Activated T-helper 1 cell treated with anti-CD3 and anti-CD28 coated beads, Interleukin-12 subunit alpha, Interleukin-12 subunit beta, Interleukin-2, Interleukin-4 antibody, amounts not matched to agents 30 ng/mL and 10 ng/mL and 1 ng/mL, durations not matched to agents 14 hours and 24 hours and 36 hours (primary cell): ENCODE measurements around the gene MALSU1. TPM values are rescaled to one million over a fixed set of nuclear protein-coding genes. Genes with fewer than 3 reads are reported as not detected.

Experiments used
- DNase-seq: peaks from one replicate; pipeline ENCODE4 v3.0.0; 2021; ENCODE audit warnings: low spot score
- H3K27ac Mint-ChIP-seq: one replicate; pipeline ENCODE4 v1.8.0; 2021; ENCODE audit warnings: mild to moderate bottlenecking, mixed read lengths
- H3K27me3 Mint-ChIP-seq: one replicate; pipeline ENCODE4 v1.8.0; 2022; ENCODE audit warnings: mild to moderate bottlenecking, moderate library complexity, mixed read lengths; ENCODE audit not compliant: insufficient read depth
- H3K36me3 Mint-ChIP-seq: one replicate; pipeline ENCODE4 v1.8.0; 2021; ENCODE audit warnings: low read depth, mixed read lengths
- H3K4me1 Mint-ChIP-seq: one replicate; pipeline ENCODE4 v1.8.0; 2021; ENCODE audit warnings: low read depth, mixed read lengths
- H3K4me3 Mint-ChIP-seq: one replicate; pipeline ENCODE4 v1.8.0; 2021; ENCODE audit warnings: mild to moderate bottlenecking, moderate library complexity, mixed read lengths
- H3K9me3 Mint-ChIP-seq: one replicate; pipeline ENCODE4 v1.8.0; 2021; ENCODE audit warnings: mixed read lengths
- intact Hi-C: fragments of 100-400 bp; cut with micrococcal nuclease; formaldehyde crosslinking; loops from one replicate; pipeline ENCODE4 v1.15.1; 2024
- total RNA-seq: library from RNA; stranded (reverse); gene quantifications from 2 replicates; pipeline ENCODE4 v1.2.3, GENCODE V29; 2022

The MALSU1 gene
- total RNA-seq, 1 donor from 2014 or later = 92.3 TPM

GRCh38 chr7:23273141-23273599 lies 26.0 kb upstream of the MALSU1 start:
- peak; percentile 80 for DNase-seq
- intact Hi-C loops = loop anchor here (1.0 to 2.0 kb wide), 9 partner anchors 26 to 439 kb away; partner anchors contain the start of genes MALSU1 and NUP42
- Mint-ChIP-seq H3K36me3 (no peaks in the 10 kb centered on the region), H3K4me3 (peak overlapping the region; percentile 72), H3K9me3 (no peaks in the 10 kb centered on the region), H3K4me1 (peaks cover 24% of the 10 kb centered on the region), H3K27ac (peak overlapping the region; percentile 5), H3K27me3 (peaks cover 4% of the 10 kb centered on the region)

GRCh38 chr7:23275912-23276311 lies 23.2 kb upstream of the MALSU1 start:
- peaks cover 24% of the 10 kb centered on the region for H3K4me1 Mint-ChIP-seq
- intact Hi-C loops = loop anchor here (2.0 kb wide), 1 partner anchor 255 kb away; the partner anchor contains the start of gene TRA2A
- H3K36me3 Mint-ChIP-seq = no peaks in the 10 kb centered on the region
- no peaks in the 10 kb centered on the region for H3K9me3 Mint-ChIP-seq
- no peak for DNase-seq
- H3K4me3 Mint-ChIP-seq = no peak overlapping the region
- H3K27me3 Mint-ChIP-seq = no peaks in the 10 kb centered on the region
- no peak overlapping the region for H3K27ac Mint-ChIP-seq

GRCh38 chr7:23276376-23276775 lies 22.8 kb upstream of the MALSU1 start:
- DNase-seq = no peak

DNA sequence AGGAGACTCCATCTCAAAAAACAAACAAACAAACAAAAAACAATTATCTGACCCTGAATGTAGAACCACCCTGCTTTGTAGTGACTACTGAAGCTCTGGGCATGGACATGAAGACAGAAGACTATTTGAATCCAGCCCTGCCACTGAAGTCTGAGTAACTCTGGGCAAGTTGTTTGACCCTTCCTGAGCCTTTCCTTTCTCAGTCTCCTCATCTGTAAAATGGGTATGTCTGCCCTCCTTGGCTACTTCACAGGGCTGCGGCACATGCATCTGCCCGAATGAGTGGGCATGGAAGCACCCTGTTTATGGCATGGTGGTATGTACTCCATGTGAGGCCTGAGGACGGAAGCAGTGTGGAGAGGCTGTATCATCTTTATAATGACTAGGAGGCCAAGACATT lies 22.2 kb upstream of the MALSU1 start:
- intact Hi-C loops = loop anchor here (1.0 to 2.0 kb wide), 5 partner anchors 22 to 254 kb away; partner anchors contain the start of genes MALSU1 and TRA2A
- DNase-seq = no peak
- Mint-ChIP-seq H3K9me3 (no peaks in the 10 kb centered on the region), H3K4me3 (no peak overlapping the region), H3K36me3 (no peaks in the 10 kb centered on the region), H3K27me3 (no peaks in the 10 kb centered on the region), H3K27ac (no peak overlapping the region), H3K4me1 (peaks cover 24% of the 10 kb centered on the region)

More at GRCh38 chr7:23276376-23276775, 22.8 kb upstream of the MALSU1 start:
- no peak overlapping the region for H3K4me3 Mint-ChIP-seq
- H3K9me3 Mint-ChIP-seq = no peaks in the 10 kb centered on the region
- H3K27me3 Mint-ChIP-seq = no peaks in the 10 kb centered on the region
- no peaks in the 10 kb centered on the region for H3K36me3 Mint-ChIP-seq
- H3K27ac Mint-ChIP-seq = no peak overlapping the region
- peaks cover 24% of the 10 kb centered on the region for H3K4me1 Mint-ChIP-seq
- intact Hi-C loops = loop anchor here (2.0 kb wide), 1 partner anchor 254 kb away; the partner anchor contains the start of gene TRA2A

GRCh38 chr7:23277359-23277989 lies 21.7 kb upstream of the MALSU1 start:
- intact Hi-C loops = loop anchor here (1.0 to 2.0 kb wide), 5 partner anchors 22 to 253 kb away; partner anchors contain the start of genes MALSU1 and TRA2A
- Mint-ChIP-seq H3K36me3 (no peaks in the 10 kb centered on the region), H3K27ac (no peak overlapping the region), H3K27me3 (no peaks in the 10 kb centered on the region), H3K4me3 (no peak overlapping the region), H3K9me3 (no peaks in the 10 kb centered on the region), H3K4me1 (peaks cover 21% of the 10 kb centered on the region)
- DNase-seq = peak; percentile 24

DNA sequence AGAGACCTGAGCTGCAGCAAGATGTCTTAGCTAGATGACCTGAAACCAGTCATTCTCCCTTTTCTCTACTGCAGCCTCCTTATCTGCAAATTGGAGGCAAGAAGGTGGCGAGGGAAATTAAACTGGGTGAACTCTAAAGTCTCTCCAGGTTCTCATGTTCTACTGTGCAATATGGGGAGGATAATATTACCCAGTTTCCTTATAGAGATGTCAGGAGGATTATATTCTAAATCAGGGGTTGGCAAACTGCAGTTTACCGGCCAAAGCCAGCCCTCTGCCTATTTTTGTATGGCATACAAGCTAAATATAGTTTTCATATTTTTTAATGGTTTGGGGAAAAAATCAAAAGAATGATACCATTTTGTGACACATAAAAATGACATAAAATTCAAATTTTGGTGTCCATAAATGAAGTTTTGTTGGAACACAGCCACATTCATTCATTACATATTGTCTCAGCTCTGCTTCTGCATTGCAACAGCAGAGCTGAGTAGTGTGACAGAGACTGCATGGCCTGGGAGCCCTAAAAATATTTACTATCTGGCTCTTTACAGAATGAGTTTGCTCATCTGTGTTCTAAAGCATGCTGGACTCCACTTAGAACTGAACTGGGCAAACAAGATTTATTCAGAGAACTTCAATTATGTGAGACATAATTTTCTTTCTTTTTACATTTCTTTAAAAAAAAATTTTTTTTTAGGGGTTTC lies 19.2 kb upstream of the MALSU1 start:
- Mint-ChIP-seq H3K4me1 (peaks cover 8% of the 10 kb centered on the region), H3K27me3 (no peaks in the 10 kb centered on the region), H3K9me3 (no peaks in the 10 kb centered on the region), H3K27ac (no peak overlapping the region), H3K36me3 (no peaks in the 10 kb centered on the region), H3K4me3 (no peak overlapping the region)
- DNase-seq = no peak
- intact Hi-C loops = no loop called here

DNA sequence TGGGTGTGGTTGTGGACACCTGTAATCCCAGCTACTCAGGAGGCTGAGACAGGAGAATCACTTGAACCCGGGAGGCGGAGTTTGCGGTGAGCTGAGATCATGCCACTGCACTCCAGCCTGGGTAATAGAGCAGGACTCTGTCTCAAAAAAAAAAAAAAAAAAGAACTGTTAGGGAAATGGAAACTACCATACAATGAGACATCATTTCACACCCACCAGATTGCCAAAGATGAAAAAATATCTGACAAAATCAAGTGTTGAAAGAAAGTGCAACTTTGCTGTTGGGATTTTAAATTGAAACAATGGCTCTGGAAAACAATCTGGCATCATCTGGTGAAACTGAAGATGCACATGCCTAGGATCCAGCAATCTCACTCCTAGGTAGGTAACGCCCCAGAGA lies 16.1 kb upstream of the MALSU1 start:
- no peaks in the 10 kb centered on the region for H3K36me3 Mint-ChIP-seq
- H3K27me3 Mint-ChIP-seq = no peaks in the 10 kb centered on the region
- DNase-seq = no peak
- H3K4me3 Mint-ChIP-seq = no peak overlapping the region
- intact Hi-C loops = no loop called here
- peaks cover 7% of the 10 kb centered on the region for H3K4me1 Mint-ChIP-seq
- H3K27ac Mint-ChIP-seq = no peak overlapping the region
- H3K9me3 Mint-ChIP-seq = no peaks in the 10 kb centered on the region

DNA sequence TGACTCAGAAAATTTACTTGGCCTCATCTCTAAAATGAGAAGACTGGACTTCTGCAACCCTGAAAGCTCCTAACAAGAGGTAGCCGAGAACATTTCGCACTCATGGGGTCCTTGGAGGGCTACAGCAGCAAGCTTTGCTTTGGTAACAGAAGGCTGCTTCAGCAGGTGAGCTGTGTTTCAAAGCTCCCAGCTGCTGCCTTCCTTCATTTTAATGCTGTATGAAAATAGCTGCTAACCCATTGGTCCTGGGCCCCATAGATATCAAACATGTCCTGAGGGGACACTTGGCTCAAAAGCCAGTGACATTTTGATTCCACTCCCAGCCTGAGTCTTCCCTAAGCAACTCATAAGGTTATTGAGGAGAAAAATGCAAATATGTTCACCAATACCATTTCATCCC lies 14.3 kb upstream of the MALSU1 start:
- H3K9me3 Mint-ChIP-seq = no peaks in the 10 kb centered on the region
- no peak overlapping the region for H3K27ac Mint-ChIP-seq
- no peaks in the 10 kb centered on the region for H3K27me3 Mint-ChIP-seq
- intact Hi-C loops = no loop called here
- H3K4me3 Mint-ChIP-seq = no peak overlapping the region
- H3K4me1 Mint-ChIP-seq = peaks cover 8% of the 10 kb centered on the region
- DNase-seq = no peak
- H3K36me3 Mint-ChIP-seq = no peaks in the 10 kb centered on the region

DNA sequence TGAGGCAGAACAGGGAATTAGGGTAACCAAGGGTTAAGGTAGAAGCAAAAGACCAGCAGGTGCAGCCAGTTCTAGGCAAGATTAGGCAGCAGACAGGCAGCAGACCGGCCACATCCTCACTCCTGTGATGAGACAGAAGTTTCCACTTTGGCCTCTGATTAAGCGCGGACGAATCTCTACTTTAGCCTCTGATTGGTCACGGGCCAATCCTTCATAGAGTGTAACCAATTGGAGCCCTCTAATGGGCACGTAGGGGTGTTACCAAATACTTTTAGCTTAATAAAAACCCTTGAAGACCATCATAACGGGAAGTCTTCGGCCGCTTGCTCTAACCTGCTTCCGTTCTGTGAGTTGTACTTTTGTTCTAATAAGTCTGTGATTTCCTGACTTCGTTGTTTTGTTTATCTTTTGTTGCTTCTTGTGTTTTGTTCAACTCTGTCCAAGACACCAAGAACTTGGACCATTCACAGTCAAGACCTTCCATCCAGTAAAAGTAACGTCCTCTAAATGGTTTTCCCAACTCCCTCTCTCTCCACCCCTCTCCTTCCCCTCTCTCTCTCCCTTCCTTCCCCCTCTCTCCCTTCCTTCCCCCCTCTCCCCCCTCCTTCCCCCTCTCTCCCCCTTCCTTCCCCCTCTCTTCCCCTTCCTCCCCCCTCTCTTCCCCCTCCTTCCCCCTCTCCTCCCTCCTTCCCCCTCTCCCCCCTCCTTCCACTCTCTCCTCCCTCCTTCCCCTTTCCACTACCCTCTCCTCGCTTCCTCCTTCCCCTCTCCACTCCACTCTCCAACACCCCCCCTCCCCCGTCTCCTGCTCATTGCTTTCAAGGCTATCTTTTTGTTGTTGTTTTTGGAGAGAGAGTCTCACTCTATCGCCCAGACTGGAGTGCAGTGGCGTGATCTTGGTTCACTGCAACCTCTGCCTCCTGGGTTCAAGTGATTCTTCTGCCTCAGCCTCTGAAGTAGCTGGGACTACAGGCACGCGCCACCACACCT lies 13.2 kb upstream of the MALSU1 start:
- intact Hi-C loops = no loop called here
- H3K36me3 Mint-ChIP-seq = no peaks in the 10 kb centered on the region
- no peak for DNase-seq
- no peak overlapping the region for H3K4me3 Mint-ChIP-seq
- no peaks in the 10 kb centered on the region for H3K27me3 Mint-ChIP-seq
- peaks cover 8% of the 10 kb centered on the region for H3K4me1 Mint-ChIP-seq
- H3K9me3 Mint-ChIP-seq = no peaks in the 10 kb centered on the region
- no peak overlapping the region for H3K27ac Mint-ChIP-seq

DNA sequence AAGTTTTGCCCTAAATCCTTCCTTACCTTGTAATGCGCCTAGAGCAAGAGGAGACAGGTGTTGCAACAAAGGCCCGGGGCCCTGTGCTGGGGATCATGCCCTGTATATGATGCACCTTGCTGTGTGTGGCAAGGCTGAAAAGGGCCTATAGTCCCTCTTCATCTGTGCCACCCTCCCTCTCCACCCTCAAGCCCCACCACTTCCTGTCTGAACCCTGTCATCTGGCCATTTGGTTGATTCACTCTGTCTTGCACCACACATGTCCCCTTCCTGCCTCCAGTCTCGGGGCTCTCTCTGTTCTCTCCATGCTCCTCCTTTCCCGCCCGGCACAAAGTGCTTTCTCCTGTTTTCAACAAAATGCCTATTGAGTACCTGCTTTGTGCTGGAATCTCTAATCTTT lies 11.5 kb upstream of the MALSU1 start:
- Mint-ChIP-seq H3K9me3 (no peaks in the 10 kb centered on the region), H3K27ac (peak overlapping the region; percentile 59), H3K4me3 (no peak overlapping the region), H3K27me3 (no peaks in the 10 kb centered on the region), H3K36me3 (no peaks in the 10 kb centered on the region), H3K4me1 (peaks cover 8% of the 10 kb centered on the region)
- intact Hi-C loops = no loop called here
- no peak for DNase-seq

DNA sequence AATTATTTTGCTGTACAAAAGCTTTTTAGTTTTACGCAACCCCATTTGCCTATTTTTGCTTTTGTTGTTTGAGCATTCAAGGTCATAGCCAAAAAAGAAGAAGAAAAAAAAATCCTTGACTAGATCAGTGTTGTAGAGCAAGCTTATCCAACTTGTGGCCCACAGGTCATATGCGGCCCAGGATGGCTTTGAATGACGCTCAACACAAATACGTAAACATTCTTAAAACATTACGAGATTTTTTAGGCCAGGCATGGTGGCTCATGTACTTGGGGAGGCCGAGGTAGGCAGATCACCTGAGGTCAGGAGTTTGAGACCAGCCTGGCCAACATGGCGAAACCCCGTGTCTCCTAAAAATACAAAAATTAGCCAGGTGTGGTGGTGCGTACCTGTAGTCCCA lies 8.1 kb upstream of the MALSU1 start:
- no peak for DNase-seq
- Mint-ChIP-seq H3K27me3 (no peaks in the 10 kb centered on the region), H3K27ac (no peak overlapping the region), H3K4me3 (no peak overlapping the region), H3K36me3 (no peaks in the 10 kb centered on the region), H3K4me1 (peaks cover 8% of the 10 kb centered on the region), H3K9me3 (no peaks in the 10 kb centered on the region)
- intact Hi-C loops = no loop called here

DNA sequence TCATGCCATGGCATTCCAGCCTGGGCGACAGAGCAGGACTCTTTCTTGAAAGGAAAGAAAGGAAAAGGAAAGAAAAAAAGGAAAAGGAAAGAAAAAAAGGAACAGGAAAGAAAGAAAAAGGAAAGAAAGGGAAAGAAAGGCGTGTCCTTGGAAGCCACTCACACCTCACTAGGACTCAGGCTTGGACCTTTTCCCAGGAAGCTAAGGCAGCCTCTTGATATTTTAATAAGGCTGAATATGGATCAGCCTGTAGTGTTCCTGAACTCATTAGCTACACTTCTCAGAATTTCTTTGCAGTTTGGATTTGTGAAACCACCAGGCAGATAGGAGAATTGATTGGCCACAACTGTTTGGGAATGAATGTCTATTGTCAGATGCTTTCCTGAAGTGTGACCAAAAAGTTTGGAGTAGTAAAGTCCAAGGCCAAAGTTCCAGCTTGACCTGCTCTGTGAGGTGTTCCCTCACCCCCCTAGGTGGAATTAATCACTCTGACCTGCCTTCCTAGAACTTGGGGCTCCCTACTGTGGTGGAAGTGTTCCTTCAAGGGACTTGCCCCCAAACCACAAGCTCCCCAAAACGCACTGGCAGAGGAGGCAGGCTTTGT lies 7.1 kb upstream of the MALSU1 start:
- H3K36me3 Mint-ChIP-seq = no peaks in the 10 kb centered on the region
- no peak overlapping the region for H3K27ac Mint-ChIP-seq
- DNase-seq = no peak
- H3K27me3 Mint-ChIP-seq = peaks cover 2% of the 10 kb centered on the region
- H3K9me3 Mint-ChIP-seq = no peaks in the 10 kb centered on the region
- intact Hi-C loops = no loop called here
- H3K4me3 Mint-ChIP-seq = no peak overlapping the region
- H3K4me1 Mint-ChIP-seq = peaks cover 8% of the 10 kb centered on the region
